ENCODE data around the gene MAMDC2.

The MAMDC2 gene, protein sequence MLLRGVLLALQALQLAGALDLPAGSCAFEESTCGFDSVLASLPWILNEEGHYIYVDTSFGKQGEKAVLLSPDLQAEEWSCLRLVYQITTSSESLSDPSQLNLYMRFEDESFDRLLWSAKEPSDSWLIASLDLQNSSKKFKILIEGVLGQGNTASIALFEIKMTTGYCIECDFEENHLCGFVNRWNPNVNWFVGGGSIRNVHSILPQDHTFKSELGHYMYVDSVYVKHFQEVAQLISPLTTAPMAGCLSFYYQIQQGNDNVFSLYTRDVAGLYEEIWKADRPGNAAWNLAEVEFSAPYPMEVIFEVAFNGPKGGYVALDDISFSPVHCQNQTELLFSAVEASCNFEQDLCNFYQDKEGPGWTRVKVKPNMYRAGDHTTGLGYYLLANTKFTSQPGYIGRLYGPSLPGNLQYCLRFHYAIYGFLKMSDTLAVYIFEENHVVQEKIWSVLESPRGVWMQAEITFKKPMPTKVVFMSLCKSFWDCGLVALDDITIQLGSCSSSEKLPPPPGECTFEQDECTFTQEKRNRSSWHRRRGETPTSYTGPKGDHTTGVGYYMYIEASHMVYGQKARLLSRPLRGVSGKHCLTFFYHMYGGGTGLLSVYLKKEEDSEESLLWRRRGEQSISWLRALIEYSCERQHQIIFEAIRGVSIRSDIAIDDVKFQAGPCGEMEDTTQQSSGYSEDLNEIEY

DNA sequence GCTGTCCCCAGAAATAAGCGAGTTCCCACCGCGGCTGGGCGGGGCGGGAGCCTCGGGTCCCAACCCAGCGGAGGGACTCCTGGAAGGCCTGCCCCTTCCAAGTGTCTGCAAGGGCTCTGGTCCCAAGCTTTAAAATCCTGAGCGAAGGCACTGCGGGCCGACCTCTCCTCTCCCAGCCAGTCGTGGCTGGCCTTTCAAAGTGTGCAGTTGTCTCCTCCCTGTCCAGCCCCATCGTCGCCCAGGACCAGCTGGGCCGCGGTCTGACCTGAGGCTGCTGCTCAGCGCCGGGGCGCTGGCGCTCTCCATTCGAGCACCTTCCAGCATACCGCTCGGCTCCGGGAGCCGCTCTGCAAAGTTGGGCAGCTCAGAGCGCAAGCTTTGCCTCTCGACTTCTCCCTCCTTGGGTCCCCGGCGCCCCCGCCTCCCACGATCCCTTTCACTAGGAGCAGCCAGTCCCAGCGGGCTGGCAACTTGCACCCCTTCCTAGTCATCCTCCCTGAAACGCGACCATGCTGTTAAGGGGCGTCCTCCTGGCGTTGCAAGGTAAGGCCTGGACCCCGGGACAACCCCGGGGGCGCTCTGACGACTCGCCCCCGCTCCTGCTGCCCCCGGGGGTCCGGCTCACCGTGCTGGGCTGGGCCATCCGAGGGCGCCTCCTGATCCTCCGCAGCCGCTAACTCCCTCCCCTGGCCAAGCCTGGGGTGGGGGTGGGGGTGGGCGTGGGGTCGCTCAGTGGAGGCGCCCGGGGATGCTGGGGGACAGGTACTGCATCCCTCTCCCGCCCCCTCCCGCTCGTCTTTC is at the start of gene MAMDC2:
MAMDC2 (plus strand) TSS at position 160 of the 801 bp plus-strand sequence; CDS start at position 510, 350 bp downstream.
- Mint-ChIP-seq H3K4me1 (ENCODE audit: low read depth) (peaks cover 30% of the 10 kb centered on the region), H3K27me3 (peaks cover 47% of the 10 kb centered on the region), H3K4me3 (peak within 1 kb of the TSS; percentile 78)

DNA sequence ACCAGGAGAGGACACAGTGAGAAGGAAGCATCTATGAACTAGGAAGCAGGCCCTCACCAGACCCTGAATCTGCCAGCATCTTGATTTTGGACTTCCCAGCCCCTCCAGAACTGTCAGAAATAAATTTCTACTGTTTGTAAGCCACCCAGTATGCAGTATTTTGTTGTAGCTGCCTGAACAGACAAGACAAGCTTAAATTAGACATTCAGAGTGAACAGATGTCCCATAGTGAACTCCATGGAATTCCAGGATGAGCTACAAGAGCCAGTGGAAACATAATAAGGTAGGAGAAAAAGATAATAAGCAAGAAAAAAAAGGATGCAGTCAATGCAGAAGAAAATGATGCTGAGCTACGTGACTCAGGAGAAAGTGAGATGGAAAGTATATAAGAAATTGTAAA is 47.8 kb upstream of the MAMDC2 start:
- Mint-ChIP-seq H3K27me3 (no peaks in the 10 kb centered on the region), H3K4me3 (no peak overlapping the region), H3K36me3 (ENCODE audit: low read depth) (no peaks in the 10 kb centered on the region), H3K27ac (no peak overlapping the region), H3K4me1 (ENCODE audit: low read depth) (no peaks in the 10 kb centered on the region), H3K9me3 (no peaks in the 10 kb centered on the region)
- intact Hi-C loops (cut with micrococcal nuclease) = no loop called here

More for the DNA sequence above, at the start of gene MAMDC2:
- Mint-ChIP-seq H3K27ac (no peak within 1 kb of the TSS), H3K9me3 (no peaks in the 10 kb centered on the region), H3K36me3 (ENCODE audit: low read depth) (no peaks in the 10 kb centered on the region)
- intact Hi-C loops (cut with micrococcal nuclease) = no loop called here

DNA sequence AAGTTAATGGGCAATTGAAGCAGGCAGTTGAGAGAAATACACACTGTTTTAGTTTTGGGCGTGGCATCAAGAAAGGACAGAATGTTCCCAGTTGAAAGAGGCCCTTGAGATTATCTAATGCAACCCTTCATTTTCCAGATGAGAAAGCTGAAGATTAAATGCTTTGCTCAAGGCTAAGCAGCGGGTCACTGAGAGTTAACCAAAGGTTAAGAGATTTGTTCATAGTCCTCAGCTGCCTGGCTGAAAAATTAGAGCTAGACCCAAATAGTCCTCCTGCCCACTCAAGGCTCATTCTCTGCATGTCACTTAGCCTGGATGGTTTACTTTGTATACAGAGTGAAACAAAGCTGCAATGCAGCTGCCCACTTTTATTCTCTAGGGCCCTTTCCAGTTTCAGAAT is 46.7 kb upstream of the MAMDC2 start:
- Mint-ChIP-seq H3K4me1 (ENCODE audit: low read depth) (no peaks in the 10 kb centered on the region), H3K4me3 (no peak overlapping the region), H3K27ac (no peak overlapping the region), H3K36me3 (ENCODE audit: low read depth) (no peaks in the 10 kb centered on the region), H3K9me3 (no peaks in the 10 kb centered on the region), H3K27me3 (no peaks in the 10 kb centered on the region)
- intact Hi-C loops (cut with micrococcal nuclease) = no loop called here

DNA sequence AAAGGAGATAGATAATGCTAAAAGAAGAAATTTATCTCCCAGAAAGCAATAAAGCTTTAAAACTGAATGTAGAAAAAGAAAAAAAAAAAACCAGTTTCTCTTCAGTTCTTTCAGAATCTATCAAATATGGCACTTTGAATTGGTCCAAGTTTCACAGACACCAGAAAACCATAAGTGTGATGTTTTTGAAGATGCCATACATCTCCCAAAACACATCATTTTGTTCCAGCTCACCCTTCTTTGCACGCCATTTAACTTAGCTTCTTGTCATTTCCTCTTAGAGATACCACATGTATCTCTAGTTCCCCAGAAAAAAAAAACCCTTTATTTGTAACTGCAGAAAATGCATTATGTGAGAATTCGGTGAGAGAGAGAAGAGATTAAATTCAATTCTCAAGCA is 46.1 kb upstream of the MAMDC2 start:
- H3K4me1 Mint-ChIP-seq (ENCODE audit: low read depth) = no peaks in the 10 kb centered on the region
- H3K9me3 Mint-ChIP-seq = no peaks in the 10 kb centered on the region
- intact Hi-C loops (cut with micrococcal nuclease) = no loop called here
- H3K27ac Mint-ChIP-seq = no peak overlapping the region
- no peaks in the 10 kb centered on the region for H3K27me3 Mint-ChIP-seq
- no peak overlapping the region for H3K4me3 Mint-ChIP-seq
- no peaks in the 10 kb centered on the region for H3K36me3 Mint-ChIP-seq (ENCODE audit: low read depth)

DNA sequence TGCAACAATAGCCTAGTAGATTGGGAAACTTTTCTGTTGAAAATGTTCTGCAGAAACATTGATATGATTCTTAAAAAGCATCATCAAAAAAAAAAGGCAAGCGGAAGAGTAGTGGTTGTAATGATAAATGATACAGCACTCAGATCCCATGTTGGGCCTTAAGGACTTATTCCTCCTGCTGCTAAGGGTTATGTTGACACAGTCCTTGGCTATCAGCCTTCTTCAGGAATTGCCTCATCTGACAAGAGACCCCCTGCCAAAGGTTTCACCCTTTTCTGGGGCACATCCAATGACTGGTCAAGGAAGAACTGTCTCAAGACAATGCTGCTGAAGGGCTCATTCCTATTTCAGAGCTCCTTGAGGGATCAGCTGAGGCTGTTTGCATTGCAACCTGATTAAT is 44.3 kb upstream of the MAMDC2 start:
- H3K36me3 Mint-ChIP-seq (ENCODE audit: low read depth) = no peaks in the 10 kb centered on the region
- no peak overlapping the region for H3K27ac Mint-ChIP-seq
- no peaks in the 10 kb centered on the region for H3K4me1 Mint-ChIP-seq (ENCODE audit: low read depth)

DNA sequence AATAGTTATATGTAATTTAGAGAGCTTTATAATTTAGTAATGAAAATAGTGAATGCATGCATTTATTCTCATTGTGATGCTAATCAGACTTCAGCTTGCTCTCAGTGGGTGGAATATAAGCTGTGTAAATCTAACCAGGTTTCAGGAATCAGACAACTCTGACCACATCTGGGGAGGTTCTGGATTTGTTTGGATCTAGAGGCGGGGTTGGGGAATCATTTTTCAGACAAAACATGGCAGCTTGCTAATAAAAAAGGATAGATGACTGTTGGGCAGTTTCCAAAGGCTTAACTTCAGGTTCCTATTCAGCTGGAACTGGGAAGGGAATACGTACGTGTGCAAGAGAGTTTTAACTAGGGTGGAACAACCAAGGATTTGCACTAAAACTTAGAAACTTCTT is 43.2 kb upstream of the MAMDC2 start:
- intact Hi-C loops (cut with micrococcal nuclease) = no loop called here
- no peak overlapping the region for H3K4me3 Mint-ChIP-seq

More for the DNA sequence above, 44.3 kb upstream of the MAMDC2 start:
- H3K9me3 Mint-ChIP-seq = no peaks in the 10 kb centered on the region
- intact Hi-C loops (cut with micrococcal nuclease) = no loop called here
- H3K27me3 Mint-ChIP-seq = no peaks in the 10 kb centered on the region
- no peak overlapping the region for H3K4me3 Mint-ChIP-seq

DNA sequence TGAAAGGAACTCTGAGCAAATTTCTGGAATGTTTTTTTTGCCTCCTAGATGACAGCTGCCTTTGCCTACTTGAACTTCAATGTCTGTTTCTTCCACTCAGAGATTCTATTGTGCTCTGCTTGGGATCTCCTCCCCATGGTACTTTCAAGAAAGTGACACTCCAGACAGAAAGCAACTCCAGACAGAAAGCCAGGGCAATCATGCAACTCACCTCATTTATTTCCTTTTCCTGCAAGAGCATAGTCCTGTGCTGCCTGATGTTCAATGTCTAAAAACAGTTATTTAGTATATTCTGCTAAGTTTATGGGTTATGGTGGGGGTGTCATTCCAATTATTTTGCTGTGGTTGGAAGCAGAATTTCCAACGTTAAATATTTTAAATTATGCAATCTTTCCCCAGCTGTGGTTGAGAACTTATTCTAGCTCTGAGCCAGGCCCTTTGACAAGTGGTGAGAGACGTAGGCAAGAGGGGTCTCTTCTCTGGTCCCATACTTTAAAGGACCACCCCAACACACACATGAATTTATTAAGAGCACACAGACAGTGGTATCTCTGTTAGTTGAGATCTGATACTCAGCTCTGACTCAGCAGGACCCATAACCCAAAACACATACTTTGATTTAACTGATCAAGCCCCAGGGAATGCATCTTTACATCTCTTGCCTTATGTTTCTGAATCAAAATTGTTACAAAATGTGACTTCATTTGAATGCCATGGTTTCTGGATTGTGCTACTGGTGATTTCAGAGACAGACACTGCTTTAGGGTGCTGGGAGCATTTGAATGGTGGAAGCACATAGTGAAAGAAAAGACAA is 39.5 kb upstream of the MAMDC2 start:
- no peak overlapping the region for H3K27ac Mint-ChIP-seq
- no peaks in the 10 kb centered on the region for H3K36me3 Mint-ChIP-seq (ENCODE audit: low read depth)
- intact Hi-C loops (cut with micrococcal nuclease) = no loop called here
- no peaks in the 10 kb centered on the region for H3K27me3 Mint-ChIP-seq
- no peaks in the 10 kb centered on the region for H3K4me1 Mint-ChIP-seq (ENCODE audit: low read depth)
- H3K9me3 Mint-ChIP-seq = no peaks in the 10 kb centered on the region
- H3K4me3 Mint-ChIP-seq = no peak overlapping the region

More for the DNA sequence above, 43.2 kb upstream of the MAMDC2 start:
- H3K36me3 Mint-ChIP-seq (ENCODE audit: low read depth) = no peaks in the 10 kb centered on the region
- no peaks in the 10 kb centered on the region for H3K4me1 Mint-ChIP-seq (ENCODE audit: low read depth)
- H3K9me3 Mint-ChIP-seq = no peaks in the 10 kb centered on the region
- H3K27me3 Mint-ChIP-seq = no peaks in the 10 kb centered on the region
- H3K27ac Mint-ChIP-seq = no peak overlapping the region

DNA sequence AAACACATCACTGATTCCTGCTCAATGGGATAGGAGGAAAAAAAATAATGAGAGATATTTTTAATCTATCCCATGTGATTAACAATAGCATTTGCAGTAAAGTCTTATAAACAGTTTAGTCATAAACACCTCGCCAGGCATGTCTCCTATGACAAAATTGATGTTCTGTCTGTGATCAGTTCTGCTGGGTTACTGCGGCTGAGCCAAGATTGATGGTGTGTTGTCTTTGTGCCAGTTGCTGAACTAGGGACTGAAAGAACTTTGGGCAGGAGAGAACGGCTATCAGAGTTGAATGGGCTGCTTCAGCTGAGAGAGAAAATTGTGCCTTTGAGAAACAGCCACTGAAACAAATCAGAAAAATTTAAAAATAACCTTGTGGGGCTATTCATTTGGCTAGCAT is 37.3 kb upstream of the MAMDC2 start:
- intact Hi-C loops (cut with micrococcal nuclease) = no loop called here
- Mint-ChIP-seq H3K27ac (no peak overlapping the region), H3K4me3 (no peak overlapping the region), H3K36me3 (ENCODE audit: low read depth) (no peaks in the 10 kb centered on the region), H3K4me1 (ENCODE audit: low read depth) (no peaks in the 10 kb centered on the region), H3K9me3 (no peaks in the 10 kb centered on the region), H3K27me3 (no peaks in the 10 kb centered on the region)

DNA sequence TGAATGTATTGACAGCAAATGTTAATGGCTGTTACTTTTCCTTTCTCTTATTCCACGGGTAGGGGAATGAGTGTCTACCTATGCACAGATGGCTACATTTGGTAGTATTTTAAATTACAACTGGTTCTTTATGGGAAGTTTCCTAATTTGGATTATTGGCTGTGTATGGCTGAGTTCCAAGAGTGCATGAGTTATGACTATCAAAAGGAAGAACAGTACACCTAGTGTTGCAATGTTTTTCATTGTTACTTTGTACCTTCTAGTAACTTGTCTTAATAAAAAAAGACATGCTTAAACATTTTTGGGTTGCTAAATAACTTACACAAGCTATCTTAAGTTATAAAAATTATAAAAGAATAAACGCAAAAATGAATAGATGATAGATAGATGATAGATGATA is 35.8 kb upstream of the MAMDC2 start:
- intact Hi-C loops (cut with micrococcal nuclease) = no loop called here
- H3K9me3 Mint-ChIP-seq = no peaks in the 10 kb centered on the region
- H3K4me1 Mint-ChIP-seq (ENCODE audit: low read depth) = no peaks in the 10 kb centered on the region
- H3K36me3 Mint-ChIP-seq (ENCODE audit: low read depth) = no peaks in the 10 kb centered on the region
- H3K27me3 Mint-ChIP-seq = no peaks in the 10 kb centered on the region
- H3K27ac Mint-ChIP-seq = no peak overlapping the region
- no peak overlapping the region for H3K4me3 Mint-ChIP-seq

DNA sequence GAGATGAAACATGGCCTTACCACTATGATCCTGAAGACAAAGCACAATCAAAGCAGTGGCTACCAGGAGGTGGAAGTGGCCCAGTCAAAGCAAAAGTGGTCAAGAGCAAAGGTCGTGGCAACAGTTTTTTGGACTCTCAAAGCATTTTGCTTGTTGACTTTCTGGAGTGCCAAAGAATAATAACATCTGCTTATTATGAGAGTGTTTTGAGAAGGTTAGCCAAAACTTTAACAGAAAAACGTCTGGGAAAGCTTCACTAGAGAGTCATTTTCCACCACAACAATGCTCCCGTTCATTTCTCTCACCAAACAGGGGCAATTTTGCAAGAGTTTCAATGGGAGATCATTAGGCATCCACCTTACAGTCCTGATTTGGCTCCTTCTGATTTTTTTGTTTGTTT is 33.6 kb upstream of the MAMDC2 start:
- Mint-ChIP-seq H3K27ac (no peak overlapping the region), H3K4me1 (ENCODE audit: low read depth) (no peaks in the 10 kb centered on the region), H3K9me3 (no peaks in the 10 kb centered on the region), H3K4me3 (no peak overlapping the region), H3K27me3 (no peaks in the 10 kb centered on the region), H3K36me3 (ENCODE audit: low read depth) (no peaks in the 10 kb centered on the region)
- intact Hi-C loops (cut with micrococcal nuclease) = no loop called here

DNA sequence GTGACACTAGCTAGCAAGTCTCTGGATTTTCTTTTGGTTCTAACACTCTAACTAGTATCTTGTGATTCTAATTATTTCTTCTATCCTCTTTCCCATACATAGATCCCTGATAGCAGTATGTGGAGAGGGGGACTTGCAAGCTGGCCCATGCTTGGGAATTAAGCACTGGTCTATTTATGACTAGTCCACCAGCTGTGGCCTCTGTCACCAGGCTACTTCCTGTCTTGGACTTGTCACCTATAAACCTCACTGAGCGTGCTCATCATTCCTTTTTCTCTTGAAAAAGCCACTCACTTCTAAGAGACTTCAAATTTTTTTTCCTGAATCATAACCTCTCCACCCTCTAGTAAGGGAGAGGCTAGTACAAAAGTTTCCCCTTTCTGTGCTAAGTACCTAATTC is 32.3 kb upstream of the MAMDC2 start:
- Mint-ChIP-seq H3K27me3 (no peaks in the 10 kb centered on the region), H3K27ac (no peak overlapping the region), H3K4me1 (ENCODE audit: low read depth) (no peaks in the 10 kb centered on the region), H3K4me3 (no peak overlapping the region), H3K9me3 (no peaks in the 10 kb centered on the region), H3K36me3 (ENCODE audit: low read depth) (no peaks in the 10 kb centered on the region)
- intact Hi-C loops (cut with micrococcal nuclease) = no loop called here

DNA sequence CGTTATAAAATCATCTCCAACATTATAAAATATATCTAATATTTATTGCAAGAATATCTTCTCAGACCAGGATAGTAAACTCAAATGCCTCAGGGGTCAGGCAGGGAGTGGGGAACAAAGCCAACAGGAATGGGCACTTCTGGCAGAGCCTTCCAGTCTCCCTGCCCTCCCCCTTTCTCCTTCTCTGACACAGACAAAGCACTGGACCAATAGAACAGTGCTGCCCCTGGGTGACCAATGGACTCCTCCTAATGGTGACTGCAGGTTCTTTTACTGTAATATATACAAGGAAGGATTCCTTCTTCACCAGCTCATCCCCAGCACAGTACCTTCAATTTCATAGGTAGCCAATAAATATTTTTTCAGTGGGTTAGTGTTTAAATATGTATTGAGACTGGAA is 31.1 kb upstream of the MAMDC2 start:
- H3K9me3 Mint-ChIP-seq = no peaks in the 10 kb centered on the region

DNA sequence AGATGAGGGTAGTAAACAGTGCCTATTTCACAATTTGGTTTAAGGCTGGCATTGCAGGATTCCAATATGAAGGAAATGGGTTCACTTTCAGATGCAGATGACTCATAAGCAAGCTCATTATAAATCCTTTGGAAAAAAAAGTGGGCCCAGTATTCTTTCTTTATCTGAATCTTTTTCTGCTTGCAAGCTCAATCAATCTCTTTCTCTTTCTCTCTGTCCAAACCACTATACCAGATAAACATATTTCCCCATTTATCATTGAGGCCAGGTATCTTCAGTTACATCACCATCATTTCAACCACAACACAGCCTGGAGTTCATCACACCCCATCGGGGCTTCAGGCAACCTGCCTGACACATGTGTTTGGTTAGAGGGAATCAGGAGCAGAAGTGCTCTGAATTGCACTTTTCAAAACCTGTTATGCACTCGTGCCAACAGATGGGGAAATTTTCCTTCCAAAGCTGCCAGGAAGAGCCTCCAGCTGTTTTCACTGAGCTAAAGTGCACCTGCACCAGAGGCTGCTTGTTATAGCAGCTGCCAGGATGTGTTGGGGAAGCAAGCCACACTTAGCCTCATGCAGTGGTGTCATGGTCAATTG is 30.0 kb upstream of the MAMDC2 start:
- intact Hi-C loops (cut with micrococcal nuclease) = no loop called here
- H3K4me1 Mint-ChIP-seq (ENCODE audit: low read depth) = no peaks in the 10 kb centered on the region
- H3K9me3 Mint-ChIP-seq = no peaks in the 10 kb centered on the region
- no peak overlapping the region for H3K27ac Mint-ChIP-seq
- no peak overlapping the region for H3K4me3 Mint-ChIP-seq
- no peaks in the 10 kb centered on the region for H3K36me3 Mint-ChIP-seq (ENCODE audit: low read depth)
- H3K27me3 Mint-ChIP-seq = no peaks in the 10 kb centered on the region

More for the DNA sequence above, 31.1 kb upstream of the MAMDC2 start:
- H3K27ac Mint-ChIP-seq = no peak overlapping the region
- no peaks in the 10 kb centered on the region for H3K4me1 Mint-ChIP-seq (ENCODE audit: low read depth)
- no peaks in the 10 kb centered on the region for H3K36me3 Mint-ChIP-seq (ENCODE audit: low read depth)
- H3K4me3 Mint-ChIP-seq = no peak overlapping the region
- intact Hi-C loops (cut with micrococcal nuclease) = no loop called here
- H3K27me3 Mint-ChIP-seq = no peaks in the 10 kb centered on the region
